ENCODE data around the gene MAP2K5. TPM values are rescaled to one million over a fixed set of nuclear protein-coding genes. Genes with fewer than 3 reads are reported as not detected.

MAP2K5 gene
- total and polyA plus RNA-seq, 8 donors: 13.5 to 25.0 (median 20.8) TPM

DNA sequence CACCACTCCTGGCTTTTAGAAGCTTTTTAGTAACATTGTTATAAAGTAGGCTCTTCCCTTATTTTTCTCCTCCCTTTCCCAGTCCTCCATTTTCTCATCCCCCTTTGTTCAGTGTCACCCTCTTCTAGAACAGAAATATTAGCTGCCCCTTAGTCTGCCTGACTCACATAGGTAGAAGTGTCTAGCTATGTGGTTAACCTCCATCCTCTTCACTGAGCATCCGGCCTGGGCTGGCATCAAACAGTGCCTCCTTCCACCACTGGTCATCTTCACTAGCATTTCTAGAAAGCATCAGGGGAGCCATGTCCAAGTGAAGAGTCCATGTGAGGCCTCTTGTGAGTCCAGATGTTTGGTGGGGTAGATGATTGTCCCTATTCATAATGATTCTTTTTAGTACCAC is 212.8 kb downstream of the MAP2K5 start:
- H3K27ac ChIP-seq: no peak overlapping the region
- no peaks in the 10 kb centered on the region for H3K4me1 ChIP-seq
- H3K27me3 ChIP-seq: no peaks in the 10 kb centered on the region
- H3K9me3 ChIP-seq: no peaks in the 10 kb centered on the region
- DNase-seq: no peak
- intact Hi-C loops (cut with DNase I): no loop called here
- H3K4me3 ChIP-seq: no peak overlapping the region
- no peak for ATAC-seq
- no peaks in the 10 kb centered on the region for H3K36me3 ChIP-seq
- TF ChIP-seq CTCF (IDR thresholded peaks at IDR 0.05): no peak

- no peaks in the 10 kb centered on the region for H3K27me3 ChIP-seq
Measured at GRCh38 chr15:67755936-67756335, 213.4 kb downstream of the MAP2K5 start.

GRCh38 chr15:67758619-67759300 is 216.3 kb downstream of the MAP2K5 start:
- Histone ChIP-seq H3K27me3 (no peaks in the 10 kb centered on the region), H3K4me1 (no peaks in the 10 kb centered on the region), H3K36me3 (no peaks in the 10 kb centered on the region), H3K9me3 (no peaks in the 10 kb centered on the region), H3K27ac (no peak overlapping the region), H3K4me3 (no peak overlapping the region)
- ATAC-seq: no peak
- TF ChIP-seq CTCF (IDR thresholded peaks at IDR 0.05): no peak
- intact Hi-C loops (cut with DNase I): no loop called here
- no peak for DNase-seq

More at GRCh38 chr15:67755936-67756335, 213.4 kb downstream of the MAP2K5 start:
- intact Hi-C loops (cut with DNase I): no loop called here
- no peak for ATAC-seq
- Histone ChIP-seq H3K27ac (no peak overlapping the region), H3K36me3 (no peaks in the 10 kb centered on the region), H3K4me3 (no peak overlapping the region), H3K4me1 (no peaks in the 10 kb centered on the region), H3K9me3 (no peaks in the 10 kb centered on the region)
- no peak for TF ChIP-seq CTCF (IDR thresholded peaks at IDR 0.05)
- DNase-seq: no peak

DNA sequence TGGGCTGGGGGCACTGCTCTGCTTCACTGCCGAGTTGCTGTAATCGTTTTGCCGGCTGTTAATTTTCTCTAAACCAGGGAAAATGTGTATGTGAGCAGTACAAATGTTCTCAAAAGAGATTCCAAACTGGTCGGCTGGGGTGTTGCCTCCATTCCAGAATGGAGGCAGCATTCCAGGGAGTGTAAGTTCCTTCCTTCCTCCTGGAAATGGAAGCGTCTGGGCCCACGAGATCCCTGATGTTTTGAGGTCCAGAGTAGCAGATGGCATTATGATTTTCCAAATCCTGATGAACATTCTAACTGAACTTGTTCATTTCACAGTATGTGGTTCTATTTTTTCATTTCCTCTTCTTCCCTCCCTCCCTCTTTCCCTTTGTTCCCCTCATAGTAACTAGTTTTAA is 218.4 kb downstream of the MAP2K5 start:
- no peak for ATAC-seq
- H3K9me3 ChIP-seq: no peaks in the 10 kb centered on the region
- no peak overlapping the region for H3K27ac ChIP-seq
- DNase-seq: no peak
- intact Hi-C loops (cut with DNase I): no loop called here
- no peaks in the 10 kb centered on the region for H3K27me3 ChIP-seq
- no peaks in the 10 kb centered on the region for H3K4me1 ChIP-seq
- no peak overlapping the region for H3K4me3 ChIP-seq
- no peaks in the 10 kb centered on the region for H3K36me3 ChIP-seq
- TF ChIP-seq CTCF (IDR thresholded peaks at IDR 0.05): no peak

DNA sequence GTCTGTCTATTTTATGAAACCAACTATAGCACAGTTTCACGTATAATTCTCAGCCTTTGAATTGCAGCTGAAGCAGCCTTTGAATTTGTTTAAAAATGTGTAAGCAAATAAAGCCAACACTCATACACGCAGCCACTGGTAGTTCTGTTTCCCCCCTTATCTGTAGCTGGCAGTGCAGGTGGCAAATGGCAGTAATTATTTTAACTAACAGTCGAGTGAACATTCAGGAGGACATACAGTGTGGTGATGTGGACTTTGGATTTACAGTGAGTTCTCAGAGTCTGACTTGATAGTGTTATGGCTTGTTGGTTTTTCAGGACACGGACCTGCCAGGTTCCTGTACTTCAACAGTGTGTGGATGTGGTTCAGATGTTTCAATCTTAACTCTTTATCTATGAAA is 218.8 kb downstream of the MAP2K5 start:
- no peak for TF ChIP-seq CTCF (IDR thresholded peaks at IDR 0.05)
- Histone ChIP-seq H3K27me3 (no peaks in the 10 kb centered on the region), H3K4me3 (no peak overlapping the region), H3K36me3 (no peaks in the 10 kb centered on the region), H3K27ac (no peak overlapping the region), H3K4me1 (no peaks in the 10 kb centered on the region), H3K9me3 (no peaks in the 10 kb centered on the region)
- ATAC-seq (peak; percentile 25), DNase-seq (no peak)
- intact Hi-C loops (cut with DNase I): no loop called here

Measured in left lung (tissue), 10 donors.